Liver (tissue), 9 donors: ENCODE data around the gene HMGB4. TPM values are rescaled to one million over a fixed set of nuclear protein-coding genes. Genes with fewer than 3 reads are reported as not detected.

Source experiments
- DNase-seq: peaks from one replicate; pipeline ENCODE4 v3.0.0-alpha.2; 2017; ENCODE audit warnings: low spot score
- H3K27ac ChIP-seq, 2 donors: one replicate each; pipeline ENCODE4 v1.7.0; 2013; ENCODE audit warnings: inconsistent platforms in 2 of 2, low read length in 2 of 2, control low read depth in 1 of 2, low read depth in 1 of 2, mild to moderate bottlenecking in 1 of 2
- H3K27me3 ChIP-seq, 4 donors: one replicate each; pipeline versions ENCODE4 v1.6.1 to v1.7.0; 2013; ENCODE audit warnings: low read length in 3 of 4, inconsistent platforms in 1 of 4, mild to moderate bottlenecking in 1 of 4, moderate library complexity in 1 of 4; ENCODE audit not compliant: control insufficient read depth in 4 of 4, insufficient read depth in 4 of 4
- H3K36me3 ChIP-seq, 4 donors: one replicate each; pipeline versions ENCODE4 v1.6.1 to v1.7.0; 2013; ENCODE audit warnings: low read length in 3 of 4, mild to moderate bottlenecking in 3 of 4, low read depth in 1 of 4, moderate library complexity in 1 of 4; ENCODE audit not compliant: control insufficient read depth in 4 of 4, insufficient read depth in 3 of 4
- H3K4me1 ChIP-seq, 4 donors: one replicate each; pipeline versions ENCODE4 v1.6.1 to v1.7.0; 2013; ENCODE audit warnings: low read length in 3 of 4, mild to moderate bottlenecking in 3 of 4, moderate library complexity in 1 of 4; ENCODE audit not compliant: control insufficient read depth in 4 of 4, insufficient read depth in 4 of 4
- H3K4me3 ChIP-seq, 3 donors: one replicate each; pipeline versions ENCODE4 v1.6.1 to v1.7.0; 2013; ENCODE audit warnings: low read length in 3 of 3, control low read depth in 1 of 3, low read depth in 1 of 3, mild to moderate bottlenecking in 1 of 3
- H3K9ac ChIP-seq, 2 donors: one replicate each; pipeline ENCODE4 v1.7.0; 2013; ENCODE audit warnings: low read length in 2 of 2, mild to moderate bottlenecking in 2 of 2, moderate library complexity in 2 of 2, control low read depth in 1 of 2, low read depth in 1 of 2
- H3K9me3 ChIP-seq, 4 donors: one replicate each; pipeline versions ENCODE4 v1.6.1 to v1.7.0; 2013; ENCODE audit warnings: low read length in 3 of 4; ENCODE audit not compliant: control insufficient read depth in 4 of 4
- EGR1 ChIP-seq, 2 donors: IDR thresholded peaks; 2 replicates each; pipeline ENCODE4 v1.6.1; 2016 to 2018; ENCODE audit warnings: antibody characterized with exemption in 2 of 2, low read depth in 2 of 2
- FOXA1 ChIP-seq: IDR thresholded peaks from 2 replicates; pipeline ENCODE4 v1.6.1; 2016; ENCODE audit warnings: antibody characterized with exemption
- FOXA2 ChIP-seq: IDR thresholded peaks from 2 replicates; pipeline ENCODE4 v1.6.1; 2016; ENCODE audit warnings: antibody characterized with exemption
- GABPA ChIP-seq, 2 donors: IDR thresholded peaks in 1 of 2; conservative IDR thresholded peaks in 1 of 2; 2 replicates each; pipeline ENCODE4 v1.6.1; 2016; ENCODE audit warnings: antibody characterized with exemption in 2 of 2, mild to moderate bottlenecking in 1 of 2, moderate library complexity in 1 of 2
- HNF4A ChIP-seq, 2 donors: conservative IDR thresholded peaks; 2 replicates each; pipeline ENCODE4 v1.6.1; 2016; ENCODE audit warnings: antibody characterized with exemption in 2 of 2, mild to moderate bottlenecking in 2 of 2
- HNF4G ChIP-seq: IDR thresholded peaks from 2 replicates; pipeline ENCODE4 v1.6.1; 2016; ENCODE audit warnings: antibody characterized with exemption
- JUND ChIP-seq, 2 donors: IDR thresholded peaks; 2 replicates each; pipeline ENCODE4 v1.6.1; 2016; ENCODE audit warnings: antibody characterized with exemption in 2 of 2
- NR2F2 ChIP-seq: IDR thresholded peaks from 2 replicates; pipeline ENCODE4 v1.6.1; 2016; ENCODE audit warnings: antibody characterized with exemption
- RAD21 ChIP-seq, 2 donors: IDR thresholded peaks; 2 replicates each; pipeline ENCODE4 v1.6.1; 2016; ENCODE audit warnings: antibody characterized with exemption in 2 of 2, mild to moderate bottlenecking in 2 of 2
- SP1 ChIP-seq: IDR thresholded peaks from 2 replicates; pipeline ENCODE4 v1.6.1; 2018; ENCODE audit warnings: antibody characterized with exemption, mild to moderate bottlenecking
- WGBS: extraction: QIAGEN DNeasy Blood & Tissue Kit; methylation state at CpG from one replicate; pipeline ENCODE4 v1.1.7; 2013; 5-methylcytosine and 5-hydroxymethylcytosine counted together
- polyA plus RNA-seq, 2 donors: library from polyadenylated mRNA; stranded (reverse) in 1 of 2; unstranded in 1 of 2; fragments of 200-250 nt in 1 of 2; fragments of >200 nt in 1 of 2; fragmentation: Nextera tagmentation in 1 of 2; extraction: Ambion mirVana in 1 of 2; gene quantifications; one replicate each; pipeline versions ENCODE4 v1.2.1 to v1.2.3, GENCODE V29; 2013 to 2015
- total RNA-seq, 2 donors: library from RNA; depleted of rRNA; stranded (reverse); fragments of >200 nt; gene quantifications; one replicate each; pipeline ENCODE4 v1.2.3, GENCODE V29; 2014
- TF ChIP-seq, protein P1 (sequence below): IDR thresholded peaks from 2 replicates; pipeline ENCODE4 v1.6.1; 2016; ENCODE audit warnings: antibody characterized with exemption, mild to moderate bottlenecking
- TF ChIP-seq, protein P2 (sequence below): IDR thresholded peaks from 2 replicates; pipeline ENCODE4 v1.6.1; 2016; ENCODE audit warnings: antibody characterized with exemption
- TF ChIP-seq, protein P3 (sequence below): IDR thresholded peaks from 2 replicates; pipeline ENCODE4 v1.6.1; 2016; ENCODE audit warnings: antibody characterized with exemption
- TF ChIP-seq, protein P4 (sequence below): fragments of 150-350 bp; IDR thresholded peaks from 2 replicates; pipeline ENCODE4 v1.5.1; 2017; ENCODE audit warnings: improper control_type of control experiment, low read depth, low read length; ENCODE audit not compliant: missing input control
- donor health status: healthy.
- donor health status: healthy.
- donor health status: healthy.
- donor health status: healthy.
- donor health status: healthy.

The HMGB4 gene
- total and polyA plus RNA-seq, 4 donors, result not detected

DNA sequence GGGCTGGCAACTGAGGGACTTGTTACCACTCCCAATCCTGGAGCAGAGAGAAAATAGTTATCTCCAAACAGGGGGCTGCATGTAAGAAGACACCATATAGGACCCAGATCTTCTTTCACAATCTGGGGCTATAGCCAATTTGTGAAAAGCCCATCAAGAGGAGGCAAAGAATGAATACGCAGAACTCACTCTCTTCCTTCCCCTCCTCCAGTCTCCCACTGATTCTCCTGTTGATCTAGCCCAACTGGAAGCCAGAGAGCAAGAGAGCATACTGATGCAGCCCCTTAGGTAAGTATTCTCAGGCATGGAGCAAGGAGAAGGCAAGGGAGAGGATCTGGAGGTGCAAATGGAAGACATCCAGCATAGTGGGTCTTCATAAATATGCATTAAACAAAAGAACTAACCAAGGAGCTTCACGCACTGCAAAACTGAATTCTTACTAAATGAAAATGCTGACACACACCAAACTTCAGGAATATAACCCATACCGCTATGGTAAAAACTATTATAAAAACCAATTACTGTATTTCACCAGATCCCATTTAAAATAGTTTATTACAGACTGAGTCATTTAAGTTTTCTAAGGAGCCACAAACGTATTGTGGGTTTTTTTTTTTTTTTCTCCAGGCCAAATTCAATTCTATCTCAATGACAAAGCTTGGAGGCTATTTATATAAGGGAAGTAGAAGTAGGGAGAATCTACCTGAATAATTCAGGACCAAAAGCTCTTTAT lies 15.5 kb upstream of the HMGB4 start:
- H3K4me3 ChIP-seq, result no peak overlapping the region
- H3K9ac ChIP-seq, result no peak overlapping the region
- no peak for DNase-seq
- no peaks in the 10 kb centered on the region for H3K9me3 ChIP-seq
- H3K27me3 ChIP-seq, result peaks cover 0 to 2% (median 0%) of the 10 kb centered on the region in 4 donors
- H3K36me3 ChIP-seq, result no peaks in the 10 kb centered on the region
- 53% methylated on average over 4 of the region's 4 CpGs for WGBS
- no peaks in the 10 kb centered on the region for H3K4me1 ChIP-seq
- no peak overlapping the region for H3K27ac ChIP-seq
- TF ChIP-seq JUND (IDR thresholded peaks at IDR 0.05) (no peak), EGR1 (IDR thresholded peaks at IDR 0.05; ENCODE audit: low read depth in 2 of 2) (no peak)
- TF ChIP-seq, protein P1, sequence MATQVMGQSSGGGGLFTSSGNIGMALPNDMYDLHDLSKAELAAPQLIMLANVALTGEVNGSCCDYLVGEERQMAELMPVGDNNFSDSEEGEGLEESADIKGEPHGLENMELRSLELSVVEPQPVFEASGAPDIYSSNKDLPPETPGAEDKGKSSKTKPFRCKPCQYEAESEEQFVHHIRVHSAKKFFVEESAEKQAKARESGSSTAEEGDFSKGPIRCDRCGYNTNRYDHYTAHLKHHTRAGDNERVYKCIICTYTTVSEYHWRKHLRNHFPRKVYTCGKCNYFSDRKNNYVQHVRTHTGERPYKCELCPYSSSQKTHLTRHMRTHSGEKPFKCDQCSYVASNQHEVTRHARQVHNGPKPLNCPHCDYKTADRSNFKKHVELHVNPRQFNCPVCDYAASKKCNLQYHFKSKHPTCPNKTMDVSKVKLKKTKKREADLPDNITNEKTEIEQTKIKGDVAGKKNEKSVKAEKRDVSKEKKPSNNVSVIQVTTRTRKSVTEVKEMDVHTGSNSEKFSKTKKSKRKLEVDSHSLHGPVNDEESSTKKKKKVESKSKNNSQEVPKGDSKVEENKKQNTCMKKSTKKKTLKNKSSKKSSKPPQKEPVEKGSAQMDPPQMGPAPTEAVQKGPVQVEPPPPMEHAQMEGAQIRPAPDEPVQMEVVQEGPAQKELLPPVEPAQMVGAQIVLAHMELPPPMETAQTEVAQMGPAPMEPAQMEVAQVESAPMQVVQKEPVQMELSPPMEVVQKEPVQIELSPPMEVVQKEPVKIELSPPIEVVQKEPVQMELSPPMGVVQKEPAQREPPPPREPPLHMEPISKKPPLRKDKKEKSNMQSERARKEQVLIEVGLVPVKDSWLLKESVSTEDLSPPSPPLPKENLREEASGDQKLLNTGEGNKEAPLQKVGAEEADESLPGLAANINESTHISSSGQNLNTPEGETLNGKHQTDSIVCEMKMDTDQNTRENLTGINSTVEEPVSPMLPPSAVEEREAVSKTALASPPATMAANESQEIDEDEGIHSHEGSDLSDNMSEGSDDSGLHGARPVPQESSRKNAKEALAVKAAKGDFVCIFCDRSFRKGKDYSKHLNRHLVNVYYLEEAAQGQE, result no peak

DNA sequence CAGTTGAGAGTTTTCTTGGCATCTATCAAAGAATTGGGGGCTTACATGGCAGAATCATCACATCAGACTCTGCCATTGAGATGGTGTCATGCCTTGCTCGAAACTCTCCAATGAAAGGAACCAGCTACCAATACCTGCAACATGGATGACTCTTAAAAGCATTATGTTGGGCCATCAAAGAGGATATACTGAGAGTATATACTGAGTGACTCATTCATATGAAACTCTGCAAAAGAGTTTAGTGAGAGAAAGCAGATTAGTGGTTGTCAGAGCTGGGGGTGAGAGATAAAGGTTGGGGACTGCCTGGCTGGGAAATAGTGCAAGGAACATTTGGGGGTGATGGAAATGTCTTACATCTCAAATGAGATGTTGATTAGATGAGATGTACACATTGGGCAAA lies 14.7 kb upstream of the HMGB4 start:
- Histone ChIP-seq H3K27ac (no peak overlapping the region), H3K36me3 (no peaks in the 10 kb centered on the region), H3K4me3 (no peak overlapping the region), H3K27me3 (peaks cover 0 to 2% (median 0%) of the 10 kb centered on the region in 4 donors), H3K4me1 (no peaks in the 10 kb centered on the region), H3K9ac (no peak overlapping the region), H3K9me3 (no peaks in the 10 kb centered on the region)
- DNase-seq, result no peak
- no peak for TF ChIP-seq EGR1 (IDR thresholded peaks at IDR 0.05; ENCODE audit: low read depth in 2 of 2)
- TF ChIP-seq, protein P2, sequence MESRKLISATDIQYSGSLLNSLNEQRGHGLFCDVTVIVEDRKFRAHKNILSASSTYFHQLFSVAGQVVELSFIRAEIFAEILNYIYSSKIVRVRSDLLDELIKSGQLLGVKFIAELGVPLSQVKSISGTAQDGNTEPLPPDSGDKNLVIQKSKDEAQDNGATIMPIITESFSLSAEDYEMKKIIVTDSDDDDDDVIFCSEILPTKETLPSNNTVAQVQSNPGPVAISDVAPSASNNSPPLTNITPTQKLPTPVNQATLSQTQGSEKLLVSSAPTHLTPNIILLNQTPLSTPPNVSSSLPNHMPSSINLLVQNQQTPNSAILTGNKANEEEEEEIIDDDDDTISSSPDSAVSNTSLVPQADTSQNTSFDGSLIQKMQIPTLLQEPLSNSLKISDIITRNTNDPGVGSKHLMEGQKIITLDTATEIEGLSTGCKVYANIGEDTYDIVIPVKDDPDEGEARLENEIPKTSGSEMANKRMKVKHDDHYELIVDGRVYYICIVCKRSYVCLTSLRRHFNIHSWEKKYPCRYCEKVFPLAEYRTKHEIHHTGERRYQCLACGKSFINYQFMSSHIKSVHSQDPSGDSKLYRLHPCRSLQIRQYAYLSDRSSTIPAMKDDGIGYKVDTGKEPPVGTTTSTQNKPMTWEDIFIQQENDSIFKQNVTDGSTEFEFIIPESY, result no peak
- no peak for TF ChIP-seq HNF4G
- no peak for TF ChIP-seq FOXA1
- TF ChIP-seq, protein P3, sequence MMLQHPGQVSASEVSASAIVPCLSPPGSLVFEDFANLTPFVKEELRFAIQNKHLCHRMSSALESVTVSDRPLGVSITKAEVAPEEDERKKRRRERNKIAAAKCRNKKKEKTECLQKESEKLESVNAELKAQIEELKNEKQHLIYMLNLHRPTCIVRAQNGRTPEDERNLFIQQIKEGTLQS, result no peak
- WGBS, result 84% methylated on average over 1 of the region's 1 CpG

DNA sequence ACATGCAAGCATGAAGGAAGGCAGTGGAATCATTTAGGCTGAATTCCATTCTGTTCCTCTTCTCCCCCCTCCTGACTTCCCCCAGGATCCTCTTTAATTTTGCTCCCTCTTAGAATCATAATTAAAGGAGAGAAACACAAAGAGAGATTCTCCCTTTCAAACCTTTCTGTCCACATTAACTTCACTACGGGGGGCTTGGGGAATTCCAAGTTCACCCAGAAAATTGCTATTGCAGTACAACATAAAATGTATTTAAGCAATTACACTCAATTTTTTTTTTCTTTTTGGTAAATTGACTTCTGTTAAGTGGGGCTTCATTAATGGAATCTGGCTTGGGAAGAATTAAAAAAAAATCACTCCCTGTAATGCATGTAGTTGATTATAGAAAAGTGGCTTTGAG lies 13.4 kb upstream of the HMGB4 start:
- no peak overlapping the region for H3K27ac ChIP-seq
- WGBS, result 81% methylated on average over 1 of the region's 1 CpG
- H3K4me3 ChIP-seq, result no peak overlapping the region
- no peaks in the 10 kb centered on the region for H3K9me3 ChIP-seq
- no peak overlapping the region for H3K9ac ChIP-seq
- no peaks in the 10 kb centered on the region for H3K36me3 ChIP-seq
- no peak for DNase-seq
- peaks cover 0 to 2% (median 0%) of the 10 kb centered on the region in 4 donors for H3K27me3 ChIP-seq
- H3K4me1 ChIP-seq, result no peaks in the 10 kb centered on the region
- TF ChIP-seq NR2F2, result no peak
- TF ChIP-seq RAD21 (IDR thresholded peaks at IDR 0.05), result no peak
- no peak for TF ChIP-seq HNF4A (conservative IDR thresholded peaks at IDR 0.05)
- TF ChIP-seq GABPA (IDR thresholded peaks at IDR 0.05 in 1 of 2, conservative IDR thresholded peaks at IDR 0.05 in 1 of 2), result no peak
- TF ChIP-seq SP1, result no peak
- no peak for TF ChIP-seq FOXA2
- TF ChIP-seq EGR1 (IDR thresholded peaks at IDR 0.05; ENCODE audit: low read depth in 2 of 2), result no peak
- no peak for TF ChIP-seq JUND (IDR thresholded peaks at IDR 0.05)
- TF ChIP-seq, protein P2, result no peak
- TF ChIP-seq, protein P4, sequence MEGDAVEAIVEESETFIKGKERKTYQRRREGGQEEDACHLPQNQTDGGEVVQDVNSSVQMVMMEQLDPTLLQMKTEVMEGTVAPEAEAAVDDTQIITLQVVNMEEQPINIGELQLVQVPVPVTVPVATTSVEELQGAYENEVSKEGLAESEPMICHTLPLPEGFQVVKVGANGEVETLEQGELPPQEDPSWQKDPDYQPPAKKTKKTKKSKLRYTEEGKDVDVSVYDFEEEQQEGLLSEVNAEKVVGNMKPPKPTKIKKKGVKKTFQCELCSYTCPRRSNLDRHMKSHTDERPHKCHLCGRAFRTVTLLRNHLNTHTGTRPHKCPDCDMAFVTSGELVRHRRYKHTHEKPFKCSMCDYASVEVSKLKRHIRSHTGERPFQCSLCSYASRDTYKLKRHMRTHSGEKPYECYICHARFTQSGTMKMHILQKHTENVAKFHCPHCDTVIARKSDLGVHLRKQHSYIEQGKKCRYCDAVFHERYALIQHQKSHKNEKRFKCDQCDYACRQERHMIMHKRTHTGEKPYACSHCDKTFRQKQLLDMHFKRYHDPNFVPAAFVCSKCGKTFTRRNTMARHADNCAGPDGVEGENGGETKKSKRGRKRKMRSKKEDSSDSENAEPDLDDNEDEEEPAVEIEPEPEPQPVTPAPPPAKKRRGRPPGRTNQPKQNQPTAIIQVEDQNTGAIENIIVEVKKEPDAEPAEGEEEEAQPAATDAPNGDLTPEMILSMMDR, result no peak
